Caco-2 (cell line): ENCODE results near the gene SLC9A2. TPM values are rescaled to one million over a fixed set of nuclear protein-coding genes. Genes with fewer than 3 reads are reported as not detected.

Experiments used
- BruUV-seq: library from RNA; stranded (reverse); fragments of 400-500 nt; replicated peaks from 2 replicates; lab custom pipeline; 2021; lab: Mats Ljungman, UMichigan
- CTCF ChIA-PET: fragments of 300-600 bp; sonication (Branson Sonifier 250); formaldehyde crosslinking; loops from one replicate; lab custom pipeline; 2022; ENCODE audit warnings: antibody characterized with exemption; lab: Charles Lee
- POLR2A ChIA-PET: fragments of 300-600 bp; sonication (Branson Sonifier 250); formaldehyde crosslinking; loops from one replicate; lab custom pipeline; 2022; ENCODE audit warnings: antibody characterized with exemption; lab: Charles Lee
- DNase-seq, 2 experiments: peaks; one replicate each; pipeline versions ENCODE4 v3.0.0 to v3.0.0-alpha.2; 2020 to 2022
- H3K27me3 ChIP-seq: replicated peaks from 2 replicates; pipeline ENCODE4 v1.6.0; 2011; ENCODE audit warnings: low read length; ENCODE audit not compliant: control insufficient read depth, insufficient read depth
- H3K36me3 ChIP-seq: 2 replicates; pipeline ENCODE4 v1.5.1; 2011; ENCODE audit warnings: low read length; ENCODE audit not compliant: control insufficient read depth, insufficient read depth
- H3K4me1 ChIP-seq: fragments of 250-450 bp; sonication (Bioruptor Pico); 2 replicates; pipeline ENCODE4 v1.5.1; 2020; ENCODE audit warnings: mild to moderate bottlenecking
- H3K4me3 ChIP-seq: 2 replicates; pipeline ENCODE4 v1.5.1; 2011; ENCODE audit warnings: low read depth, mild to moderate bottlenecking, control low read depth, low read length
- H3K9me3 ChIP-seq: fragments of 250-450 bp; sonication (Bioruptor Pico); 2 replicates; pipeline ENCODE4 v1.5.1; 2020; ENCODE audit warnings: mild to moderate bottlenecking, moderate library complexity
- H3K27ac Mint-ChIP-seq: one replicate; pipeline ENCODE4 v1.8.0; 2022; ENCODE audit warnings: mixed read lengths; ENCODE audit not compliant: unreplicated experiment
- H3K27me3 Mint-ChIP-seq: one replicate; pipeline ENCODE4 v1.8.0; 2022; ENCODE audit warnings: mixed read lengths; ENCODE audit not compliant: insufficient read depth, unreplicated experiment
- H3K36me3 Mint-ChIP-seq: one replicate; pipeline ENCODE4 v1.8.0; 2022; ENCODE audit warnings: mild to moderate bottlenecking, mixed read lengths; ENCODE audit not compliant: insufficient read depth, unreplicated experiment
- H3K4me1 Mint-ChIP-seq: one replicate; pipeline ENCODE4 v1.8.0; 2022; ENCODE audit warnings: low read depth, mixed read lengths; ENCODE audit not compliant: unreplicated experiment
- H3K4me3 Mint-ChIP-seq: one replicate; pipeline ENCODE4 v1.8.0; 2022; ENCODE audit warnings: mild to moderate bottlenecking, moderate library complexity, mixed read lengths; ENCODE audit not compliant: unreplicated experiment
- H3K9me3 Mint-ChIP-seq: one replicate; pipeline ENCODE4 v1.8.0; 2022; ENCODE audit warnings: mixed read lengths; ENCODE audit not compliant: unreplicated experiment
- CTCF ChIP-seq, 2 experiments: fragments of 200-600 bp in 1 of 2; IDR thresholded peaks; 1 replicate in 1 of 2; 2 replicates in 1 of 2; pipeline versions ENCODE4 v1.5.1 to v1.8.0; 2011 to 2022; ENCODE audit warnings: antibody characterized with exemption in 1 of 2, control low read depth in 1 of 2, inconsistent platforms in 1 of 2, low read depth in 1 of 2, low read length in 1 of 2, mild to moderate bottlenecking in 1 of 2, moderate library complexity in 1 of 2; ENCODE audit not compliant: insufficient read depth in 1 of 2, severe bottlenecking in 1 of 2, unreplicated experiment in 1 of 2
- intact Hi-C: fragments of 100-400 bp; cut with micrococcal nuclease; formaldehyde crosslinking; loops from one replicate; pipeline ENCODE4 v1.10.0; 2022; ENCODE audit not compliant: unreplicated experiment
- total RNA-seq: library from RNA; stranded (reverse); gene quantifications from 2 replicates; pipeline ENCODE4 v1.2.3, GENCODE V29; 2022

Gene SLC9A2
- total RNA-seq, 1 experiment from 2014 or later: 14.4 TPM

GRCh38 chr2:102661846-102662245, 42.5 kb downstream of the SLC9A2 start:
- no peaks in the 10 kb centered on the region for H3K36me3 ChIP-seq
- TF ChIP-seq CTCF (IDR thresholded peaks at IDR 0.05; ENCODE audit: insufficient read depth in 1 of 2, low read depth in 1 of 2, low read length in 1 of 2, severe bottlenecking in 1 of 2, unreplicated experiment in 1 of 2): no peak
- H3K9me3 ChIP-seq: no peaks in the 10 kb centered on the region
- no peaks in the 10 kb centered on the region for H3K9me3 Mint-ChIP-seq
- no peaks in the 10 kb centered on the region for H3K27me3 ChIP-seq
- BruUV-seq: no TSS peak
- no peak overlapping the region for H3K4me3 ChIP-seq
- H3K36me3 Mint-ChIP-seq: peaks cover 5% of the 10 kb centered on the region
- peak overlapping the region; percentile 58 for H3K27ac Mint-ChIP-seq
- ChIA-PET CTCF (no interaction called here), POLR2A (no interaction called here)
- no peak overlapping the region for H3K4me3 Mint-ChIP-seq
- H3K4me1 ChIP-seq: peaks cover 50% of the 10 kb centered on the region
- H3K4me1 Mint-ChIP-seq: peaks cover 29% of the 10 kb centered on the region
- intact Hi-C loops: loop anchor here (5.0 kb wide), 1 partner anchor 40 kb away; no protein-coding TSS in a partner anchor
- no peaks in the 10 kb centered on the region for H3K27me3 Mint-ChIP-seq
- DNase-seq: peak in 1 of 2 experiments; percentile 20

- intact Hi-C loops: loop anchor here (5.0 kb wide), 1 partner anchor 41 kb away; no protein-coding TSS in a partner anchor
- Mint-ChIP-seq H3K36me3 (peaks cover 11% of the 10 kb centered on the region), H3K4me1 (peaks cover 29% of the 10 kb centered on the region), H3K4me3 (no peak overlapping the region), H3K27ac (peak overlapping the region; percentile 58), H3K9me3 (no peaks in the 10 kb centered on the region), H3K27me3 (no peaks in the 10 kb centered on the region)
- Histone ChIP-seq H3K9me3 (no peaks in the 10 kb centered on the region), H3K4me1 (peaks cover 50% of the 10 kb centered on the region), H3K27me3 (no peaks in the 10 kb centered on the region), H3K36me3 (no peaks in the 10 kb centered on the region), H3K4me3 (no peak overlapping the region)
- no peak for TF ChIP-seq CTCF (IDR thresholded peaks at IDR 0.05; ENCODE audit: insufficient read depth in 1 of 2, low read depth in 1 of 2, low read length in 1 of 2, severe bottlenecking in 1 of 2, unreplicated experiment in 1 of 2)
- no TSS peak for BruUV-seq
- ChIA-PET POLR2A (no interaction called here), CTCF (no interaction called here)
- no peak for DNase-seq
These were observed 43.5 kb downstream of the SLC9A2 start for GRCh38 chr2:102662833-102663232.

- no peaks in the 10 kb centered on the region for H3K27me3 ChIP-seq
- no peaks in the 10 kb centered on the region for H3K36me3 ChIP-seq
- H3K9me3 ChIP-seq: no peaks in the 10 kb centered on the region
- Mint-ChIP-seq H3K27ac (no peak overlapping the region), H3K9me3 (no peaks in the 10 kb centered on the region), H3K4me3 (no peak overlapping the region), H3K27me3 (no peaks in the 10 kb centered on the region), H3K4me1 (peaks cover 29% of the 10 kb centered on the region), H3K36me3 (peaks cover 11% of the 10 kb centered on the region)
- intact Hi-C loops: loop anchor here (5.0 kb wide), 1 partner anchor 41 kb away; no protein-coding TSS in a partner anchor
- TF ChIP-seq CTCF (IDR thresholded peaks at IDR 0.05; ENCODE audit: insufficient read depth in 1 of 2, low read depth in 1 of 2, low read length in 1 of 2, severe bottlenecking in 1 of 2, unreplicated experiment in 1 of 2): no peak
- DNase-seq: no peak
- H3K4me1 ChIP-seq: peaks cover 50% of the 10 kb centered on the region
- ChIA-PET CTCF (no interaction called here), POLR2A (no interaction called here)
- no peak overlapping the region for H3K4me3 ChIP-seq
- BruUV-seq: no TSS peak
These were observed 44.0 kb downstream of the SLC9A2 start for GRCh38 chr2:102663381-102663780.
